Activated naive CD4-positive, alpha-beta T cell treated with anti-CD3 and anti-CD28 coated beads for 36 hours (primary cell): Measurements from ENCODE around the gene MRPL46. TPM values are rescaled to one million over a fixed set of nuclear protein-coding genes. Genes with fewer than 3 reads are reported as not detected.
"Not testable (repeated sequence)": the region's sequence is repeated elsewhere in the genome, so short reads cannot be mapped to it uniquely, and the experiment has no call there.

Source experiments
- CTCF ChIA-PET: fragments of 350-600 bp; sonication (Branson Sonifier 250); formaldehyde crosslinking; loops from one replicate; lab custom pipeline; 2021; ENCODE audit warnings: antibody characterized with exemption; lab: Charles Lee
- DNase-seq: peaks from one replicate; pipeline ENCODE4 v3.0.0-alpha.2; 2020
- H3K27ac Mint-ChIP-seq: one replicate; pipeline ENCODE4 v1.8.0; 2021; ENCODE audit warnings: mild to moderate bottlenecking, mixed read lengths
- H3K27me3 Mint-ChIP-seq: one replicate; pipeline ENCODE4 v1.8.0; 2021; ENCODE audit warnings: low read depth, mixed read lengths
- H3K36me3 Mint-ChIP-seq: one replicate; pipeline ENCODE4 v1.8.0; 2021; ENCODE audit warnings: low read depth, mixed read lengths
- H3K4me1 Mint-ChIP-seq: one replicate; pipeline ENCODE4 v1.8.0; 2021; ENCODE audit warnings: low read depth, mixed read lengths
- H3K4me3 Mint-ChIP-seq: one replicate; pipeline ENCODE4 v1.8.0; 2021; ENCODE audit warnings: mild to moderate bottlenecking, moderate library complexity, mixed read lengths
- H3K9me3 Mint-ChIP-seq: one replicate; pipeline ENCODE4 v1.8.0; 2021; ENCODE audit warnings: mixed read lengths
- intact Hi-C: fragments of 100-400 bp; cut with micrococcal nuclease; formaldehyde crosslinking; loops from one replicate; pipeline ENCODE4 v1.15.1; 2023
- total RNA-seq, 2 experiments: library from RNA; stranded (reverse); gene quantifications; one replicate each; pipeline ENCODE4 v1.2.3, GENCODE V29; 2021

The MRPL46 gene
- total RNA-seq, 2 experiments from 2014 or later = 29.1 to 29.2 TPM

GRCh38 chr15:88476635-88477060 lies 9.5 kb upstream of the MRPL46 start:
- Mint-ChIP-seq H3K27me3 (no peaks in the 10 kb centered on the region), H3K9me3 (no peaks in the 10 kb centered on the region), H3K4me1 (peaks cover 9% of the 10 kb centered on the region), H3K4me3 (no peak overlapping the region), H3K36me3 (peaks cover 16% of the 10 kb centered on the region), H3K27ac (no peak overlapping the region)
- intact Hi-C loops = loop anchor here (1.0 kb wide), 2 partner anchors 138 to 188 kb away; no protein-coding TSS in a partner anchor
- CTCF ChIA-PET = interaction anchor here (2.3 kb wide), 1 partner anchor 187 kb away, joined by 8 read pairs; no protein-coding TSS in a partner anchor
- peak; percentile 29 for DNase-seq

GRCh38 chr15:88473661-88474293 lies 6.6 kb upstream of the MRPL46 start:
- peaks cover 14% of the 10 kb centered on the region for H3K36me3 Mint-ChIP-seq
- DNase-seq, H3K27ac Mint-ChIP-seq, H3K9me3 Mint-ChIP-seq, H3K4me3 Mint-ChIP-seq, H3K27me3 Mint-ChIP-seq, intact Hi-C loops, H3K4me1 Mint-ChIP-seq: not testable (repeated sequence)
- CTCF ChIA-PET = interaction anchor here (0.7 to 1.5 kb wide), 2 partner anchors 23 to 70 kb away, joined by 3 to 7 read pairs; no protein-coding TSS in a partner anchor

GRCh38 chr15:88472225-88472624 lies 5.0 kb upstream of the MRPL46 start:
- DNase-seq = peak; percentile 48
- H3K27me3 Mint-ChIP-seq = no peaks in the 10 kb centered on the region
- peaks cover 15% of the 10 kb centered on the region for H3K36me3 Mint-ChIP-seq
- CTCF ChIA-PET = interaction anchor here (0.8 to 1.6 kb wide), 2 partner anchors 16 to 399 kb away, joined by 3 to 4 read pairs; no protein-coding TSS in a partner anchor
- no peaks in the 10 kb centered on the region for H3K9me3 Mint-ChIP-seq
- intact Hi-C loops = no loop called here
- peak overlapping the region; percentile 46 for H3K27ac Mint-ChIP-seq
- H3K4me3 Mint-ChIP-seq = no peak overlapping the region
- peaks cover 9% of the 10 kb centered on the region for H3K4me1 Mint-ChIP-seq

GRCh38 chr15:88470625-88471372 lies 3.6 kb upstream of the MRPL46 start:
- no peaks in the 10 kb centered on the region for H3K27me3 Mint-ChIP-seq
- no peak for DNase-seq
- peaks cover 20% of the 10 kb centered on the region for H3K4me1 Mint-ChIP-seq
- H3K36me3 Mint-ChIP-seq = peaks cover 9% of the 10 kb centered on the region
- H3K27ac Mint-ChIP-seq = no peak overlapping the region
- CTCF ChIA-PET = interaction anchor here (0.6 to 1.6 kb wide), 5 partner anchors 10 to 859 kb away, joined by 3 to 4 read pairs (median 3); no protein-coding TSS in a partner anchor
- H3K4me3 Mint-ChIP-seq = no peak overlapping the region
- intact Hi-C loops = no loop called here
- H3K9me3 Mint-ChIP-seq = no peaks in the 10 kb centered on the region

- peaks cover 16% of the 10 kb centered on the region for H3K36me3 Mint-ChIP-seq
- CTCF ChIA-PET = interaction anchor here (0.6 to 1.2 kb wide), 3 partner anchors 15 to 423 kb away, joined by 3 to 6 read pairs (median 5); no protein-coding TSS in a partner anchor
- peaks cover 30% of the 10 kb centered on the region for H3K4me1 Mint-ChIP-seq
- H3K9me3 Mint-ChIP-seq = no peaks in the 10 kb centered on the region
- no peaks in the 10 kb centered on the region for H3K27me3 Mint-ChIP-seq
- DNase-seq = no peak
- H3K4me3 Mint-ChIP-seq = no peak overlapping the region
- H3K27ac Mint-ChIP-seq = no peak overlapping the region
- intact Hi-C loops = loop anchor here (5.0 kb wide), 3 partner anchors 212 to 428 kb away; partner anchors contain the start of genes HAPLN3 and NTRK3
Measured at GRCh38 chr15:88469321-88469720, 2.1 kb upstream of the MRPL46 start.

GRCh38 chr15:88468721-88469120 lies 1.5 kb upstream of the MRPL46 start:
- DNase-seq, H3K9me3 Mint-ChIP-seq, H3K27ac Mint-ChIP-seq, H3K27me3 Mint-ChIP-seq: not testable (repeated sequence)
- Mint-ChIP-seq H3K36me3 (peaks cover 21% of the 10 kb centered on the region), H3K4me1 (peaks cover 34% of the 10 kb centered on the region), H3K4me3 (peak overlapping the region; percentile 91)
- CTCF ChIA-PET = interaction anchor here (0.6 to 1.2 kb wide), 4 partner anchors 14 to 423 kb away, joined by 3 to 6 read pairs (median 5); no protein-coding TSS in a partner anchor
- intact Hi-C loops = loop anchor here (5.0 kb wide), 3 partner anchors 211 to 429 kb away; partner anchors contain the start of genes HAPLN3 and NTRK3

GRCh38 chr15:88467935-88468528 lies 844 bp upstream of the MRPL46 start:
- CTCF ChIA-PET = interaction anchor here (0.6 to 1.4 kb wide), 4 partner anchors 156 to 197 kb away, joined by 3 read pairs; no protein-coding TSS in a partner anchor
- Mint-ChIP-seq H3K27ac (peak overlapping the region; percentile 98), H3K9me3 (no peaks in the 10 kb centered on the region), H3K4me1 (peaks cover 34% of the 10 kb centered on the region), H3K27me3 (no peaks in the 10 kb centered on the region), H3K4me3 (peak overlapping the region; percentile 91), H3K36me3 (peaks cover 27% of the 10 kb centered on the region)
- peak; percentile 51 for DNase-seq
- intact Hi-C loops = loop anchor here (1.0 to 5.0 kb wide), 7 partner anchors 78 to 429 kb away; partner anchors contain the start of genes AEN, DET1, HAPLN3 and NTRK3

GRCh38 chr15:88465633-88466224 lies 1.5 kb downstream of the MRPL46 start:
- Mint-ChIP-seq H3K27me3 (no peaks in the 10 kb centered on the region), H3K36me3 (peaks cover 32% of the 10 kb centered on the region), H3K9me3 (no peaks in the 10 kb centered on the region), H3K4me3 (peak overlapping the region; percentile 91), H3K4me1 (peaks cover 25% of the 10 kb centered on the region), H3K27ac (peak overlapping the region; percentile 77)
- peak; percentile 45 for DNase-seq
- intact Hi-C loops = loop anchor here (5.0 kb wide), 3 partner anchors 208 to 432 kb away; partner anchors contain the start of genes HAPLN3 and NTRK3
- CTCF ChIA-PET = interaction anchor here (0.8 to 1.6 kb wide), 3 partner anchors 10 to 221 kb away, joined by 4 to 6 read pairs (median 4); no protein-coding TSS in a partner anchor

- intact Hi-C loops = no loop called here
- H3K27ac Mint-ChIP-seq = peak overlapping the region; percentile 26
- DNase-seq = no peak
- H3K27me3 Mint-ChIP-seq = no peaks in the 10 kb centered on the region
- peaks cover 25% of the 10 kb centered on the region for H3K4me1 Mint-ChIP-seq
- CTCF ChIA-PET = interaction anchor here (1.6 to 2.0 kb wide), 2 partner anchors 9 to 13 kb away, joined by 5 to 8 read pairs; no protein-coding TSS in a partner anchor
- no peaks in the 10 kb centered on the region for H3K9me3 Mint-ChIP-seq
- peaks cover 37% of the 10 kb centered on the region for H3K36me3 Mint-ChIP-seq
- H3K4me3 Mint-ChIP-seq = no peak overlapping the region
Measured at GRCh38 chr15:88463870-88464532, 3.2 kb downstream of the MRPL46 start.

GRCh38 chr15:88456733-88457132 lies 10.5 kb downstream of the MRPL46 start:
- no peak for DNase-seq
- CTCF ChIA-PET = interaction anchor here (1.2 to 3.8 kb wide), 3 partner anchors 14 to 210 kb away, joined by 3 to 17 read pairs (median 4); no protein-coding TSS in a partner anchor
- H3K4me3 Mint-ChIP-seq = no peak overlapping the region
- intact Hi-C loops = no loop called here
- H3K36me3 Mint-ChIP-seq = peaks cover 14% of the 10 kb centered on the region
- H3K9me3 Mint-ChIP-seq = no peaks in the 10 kb centered on the region
- no peak overlapping the region for H3K27ac Mint-ChIP-seq
- peaks cover 5% of the 10 kb centered on the region for H3K4me1 Mint-ChIP-seq
- H3K27me3 Mint-ChIP-seq = no peaks in the 10 kb centered on the region
